Endothelial cell of umbilical vein (primary cell): ENCODE data around the gene UNC5A. TPM values are rescaled to one million over a fixed set of nuclear protein-coding genes. Genes with fewer than 3 reads are reported as not detected.

Experiments
- BruUV-seq: library from RNA; stranded (reverse); fragments of 400-500 nt; replicated peaks from 2 replicates; lab custom pipeline; 2021; lab: Mats Ljungman, UMichigan
- CTCF ChIA-PET: fragments of 300-600, 350-600 bp; sonication (Branson Sonifier 250); formaldehyde crosslinking; loops from one replicate; lab custom pipeline; 2021; ENCODE audit warnings: antibody characterized with exemption, inconsistent platforms; lab: Charles Lee
- POLR2A ChIA-PET: fragments of 300-600, 350-600 bp; sonication (Branson Sonifier 250); formaldehyde crosslinking; loops from one replicate; lab custom pipeline; 2021; ENCODE audit warnings: antibody characterized with exemption, inconsistent platforms; lab: Charles Lee
- DNase-seq: peaks from one replicate; pipeline ENCODE4 v3.0.0-alpha.2; 2011; ENCODE audit warnings: low read depth, low spot score
- FAIRE-seq: peaks from 2 replicates; lab custom pipeline; 2011; peaks lifted over from hg19 to GRCh38; lab: Jason Lieb, UNC
- H2AFZ ChIP-seq: 2 replicates; pipeline ENCODE4 v1.6.0; 2012; ENCODE audit warnings: low read depth, low read length, control low read depth, inconsistent platforms
- H3K27ac ChIP-seq: 2 replicates; pipeline ENCODE4 v1.5.1; 2011; ENCODE audit warnings: low read depth, mild to moderate bottlenecking, control low read depth, low read length, moderate library complexity; ENCODE audit not compliant: insufficient read depth
- H3K27me3 ChIP-seq, 2 experiments: 2 replicates each; pipeline versions ENCODE4 v1.6.0 to v1.6.1; 2011; ENCODE audit warnings: low read length in 2 of 2, mixed read lengths in 1 of 2; ENCODE audit not compliant: control insufficient read depth in 2 of 2, insufficient read depth in 2 of 2
- H3K36me3 ChIP-seq, 2 experiments: 2 replicates in 1 of 2; 3 replicates in 1 of 2; pipeline ENCODE4 v1.5.1; 2011; ENCODE audit warnings: low read length in 2 of 2, mild to moderate bottlenecking in 1 of 2, moderate library complexity in 1 of 2; ENCODE audit not compliant: control insufficient read depth in 2 of 2, insufficient read depth in 2 of 2; ENCODE audit errors: extremely low read depth in 1 of 2
- H3K4me1 ChIP-seq: 3 replicates; pipeline ENCODE4 v1.5.1; 2011; ENCODE audit warnings: mild to moderate bottlenecking, low read length; ENCODE audit not compliant: control insufficient read depth, insufficient read depth; ENCODE audit errors: extremely low read depth
- H3K4me2 ChIP-seq: 2 replicates; pipeline ENCODE4 v1.6.1; 2011; ENCODE audit warnings: low read length, control low read depth, mixed read lengths; ENCODE audit not compliant: insufficient read depth
- H3K4me3 ChIP-seq, 3 experiments: fragments of 200-600 bp in 1 of 3; sonication (generic), shearing (Covaris generic) in 1 of 3; replicated peaks in 1 of 3; 2 replicates each; pipeline ENCODE4 v1.5.1; 2011 to 2016; ENCODE audit warnings: control low read depth in 3 of 3, low read length in 3 of 3, mild to moderate bottlenecking in 2 of 3, inconsistent platforms in 1 of 3, low read depth in 1 of 3, moderate library complexity in 1 of 3; ENCODE audit not compliant: insufficient read depth in 1 of 3
- H3K79me2 ChIP-seq: 2 replicates; pipeline ENCODE4 v1.6.0; 2012; ENCODE audit warnings: low read length, inconsistent platforms; ENCODE audit not compliant: control insufficient read depth, insufficient read depth
- H3K9ac ChIP-seq: replicated peaks from 2 replicates; pipeline ENCODE3; 2011; ENCODE audit warnings: low read length, control low read depth; ENCODE audit not compliant: insufficient read depth; ENCODE audit errors: extremely low read depth
- H3K9me1 ChIP-seq: replicated peaks from 3 replicates; pipeline ENCODE4 v1.6.0; 2011; ENCODE audit warnings: mild to moderate bottlenecking, low read length; ENCODE audit not compliant: control insufficient read depth, insufficient read depth; ENCODE audit errors: extremely low read depth
- H3K9me3 ChIP-seq: replicated peaks from 2 replicates; pipeline ENCODE4 v1.5.1; 2012; ENCODE audit warnings: low read length, inconsistent platforms; ENCODE audit not compliant: control insufficient read depth, insufficient read depth
- H4K20me1 ChIP-seq: replicated peaks from 2 replicates; pipeline ENCODE3; 2011; ENCODE audit warnings: mild to moderate bottlenecking, low read length; ENCODE audit not compliant: control insufficient read depth, insufficient read depth; ENCODE audit errors: extremely low read depth
- CTCF ChIP-seq, 2 donors: IDR thresholded peaks; 1 replicate in 1 of 2; 2 replicates in 1 of 2; pipeline ENCODE4 v1.5.1; 2011; ENCODE audit warnings: low read length in 2 of 2, mild to moderate bottlenecking in 2 of 2, moderate library complexity in 2 of 2, control low read depth in 1 of 2, inconsistent platforms in 1 of 2, low read depth in 1 of 2; ENCODE audit not compliant: insufficient read depth in 1 of 2; ENCODE audit errors: extremely low read depth in 1 of 2
- EZH2 ChIP-seq: IDR thresholded peaks from 2 replicates; pipeline ENCODE4 v1.6.1; 2012; ENCODE audit warnings: borderline replicate concordance, low read depth, mild to moderate bottlenecking, moderate library complexity, low read length, inconsistent platforms; ENCODE audit not compliant: severe bottlenecking
- FOS ChIP-seq: IDR thresholded peaks from 2 replicates; pipeline ENCODE4 v1.6.1; 2011; ENCODE audit warnings: mild to moderate bottlenecking, low read length, moderate library complexity, borderline replicate concordance; ENCODE audit not compliant: insufficient read depth
- GATA2 ChIP-seq: IDR thresholded peaks from 2 replicates; pipeline ENCODE4 v1.7.0; 2011; ENCODE audit warnings: low read depth, mild to moderate bottlenecking, moderate library complexity, mixed read lengths, low read length; ENCODE audit not compliant: insufficient read length, insufficient read depth
- JUN ChIP-seq: IDR thresholded peaks from 2 replicates; pipeline ENCODE4 v1.6.1; 2011; ENCODE audit warnings: borderline replicate concordance, low read depth; ENCODE audit not compliant: insufficient read length, insufficient read depth
- MAX ChIP-seq: IDR thresholded peaks from 2 replicates; pipeline ENCODE4 v1.6.1; 2011; ENCODE audit not compliant: insufficient read depth, insufficient read length
- MYC ChIP-seq: IDR thresholded peaks from one replicate; pipeline ENCODE4 v1.6.1; 2011; ENCODE audit warnings: mild to moderate bottlenecking, low read depth, low read length
- POLR2A ChIP-seq: IDR thresholded peaks from 2 replicates; pipeline ENCODE4 v1.6.1; 2012; ENCODE audit warnings: low read depth, mild to moderate bottlenecking, control low read depth, low read length
- POLR2AphosphoS5 ChIP-seq: IDR thresholded peaks from 2 replicates; pipeline ENCODE4 v1.6.1; 2012; ENCODE audit warnings: low read depth, mild to moderate bottlenecking, control low read depth, low read length, moderate library complexity; ENCODE audit not compliant: insufficient read depth
- dilution Hi-C: fragments of 300-500 bp; cut with MboI; formaldehyde crosslinking; loops from one replicate; pipeline ENCODE4 v1.15.0; 2019; ENCODE audit warnings: low sequenced_read_pairs; ENCODE audit not compliant: extremely low pct_ligation_motif_present
- intact Hi-C: fragments of 100-400 bp; cut with micrococcal nuclease; formaldehyde crosslinking; loops from one replicate; pipeline ENCODE4 v1.10.0; 2022
- polyA plus RNA-seq, 4 experiments: library from polyadenylated mRNA; depleted of rRNA in 3 of 4; stranded (reverse) in 3 of 4; unstranded in 1 of 4; fragments of >200 nt; gene quantifications; 2 replicates each; pipeline versions ENCODE4 v1.2.1 to v1.2.3, GENCODE V29; 2011 to 2012; ENCODE audit warnings: missing spikeins in 1 of 4
- total RNA-seq: library from RNA; stranded (reverse); gene quantifications from 2 replicates; pipeline ENCODE4 v1.2.3, GENCODE V29; 2021

Gene UNC5A
- total and polyA plus RNA-seq, 2 donors (not counting 3 experiments of a cell fraction or from before 2014, with no cell fraction given), result 0.08 to 0.22 TPM

GRCh38 chr5:176781054-176781375 is 29.3 kb upstream of the UNC5A start:
- Histone ChIP-seq H3K27ac (no peak overlapping the region), H3K4me2 (no peak overlapping the region), H3K4me1 (peaks cover 15% of the 10 kb centered on the region), H3K9me3 (no peaks in the 10 kb centered on the region), H2AFZ (no peak overlapping the region), H3K36me3 (no peaks in the 10 kb centered on the region), H3K79me2 (no peaks in the 10 kb centered on the region), H4K20me1 (no peaks in the 10 kb centered on the region), H3K27me3 (peaks cover 0 to 1% of the 10 kb centered on the region in 2 experiments), H3K9ac (no peak overlapping the region), H3K9me1 (no peaks in the 10 kb centered on the region), H3K4me3 (no peak overlapping the region)
- ChIA-PET CTCF (interaction anchor here (1.0 to 1.1 kb wide), 2 partner anchors 20 to 120 kb away, joined by 3 to 4 read pairs; no protein-coding TSS in a partner anchor), POLR2A (interaction anchor here (0.6 kb wide), 1 partner anchor 427 kb away, joined by 3 read pairs; no protein-coding TSS in a partner anchor)
- TF ChIP-seq EZH2 (no peak), POLR2A (no peak)
- DNase-seq, result no peak
- FAIRE-seq, result no peak
- intact Hi-C loops, result no loop called here
- dilution Hi-C loops, result no loop called here
- BruUV-seq, result no TSS peak

GRCh38 chr5:176781638-176782570 is 28.5 kb upstream of the UNC5A start:
- CTCF ChIA-PET, result interaction anchor here (1.1 kb wide), 2 partner anchors 21 to 29 kb away, joined by 4 read pairs; no protein-coding TSS in a partner anchor
- H3K79me2 ChIP-seq, result no peaks in the 10 kb centered on the region
- POLR2A ChIA-PET, result no interaction called here
- H3K36me3 ChIP-seq, result no peaks in the 10 kb centered on the region
- no peak overlapping the region for H3K4me2 ChIP-seq
- no peak overlapping the region for H2AFZ ChIP-seq
- H3K9me3 ChIP-seq, result no peaks in the 10 kb centered on the region
- H3K27me3 ChIP-seq, result peaks cover 0 to 1% of the 10 kb centered on the region in 2 experiments
- no TSS peak for BruUV-seq
- H3K4me1 ChIP-seq, result peaks cover 15% of the 10 kb centered on the region
- no peak overlapping the region for H3K27ac ChIP-seq
- H3K9me1 ChIP-seq, result no peaks in the 10 kb centered on the region
- no peaks in the 10 kb centered on the region for H4K20me1 ChIP-seq
- FAIRE-seq (peak; percentile 62), DNase-seq (no peak)
- intact Hi-C loops, result no loop called here
- no peak overlapping the region for H3K9ac ChIP-seq
- TF ChIP-seq JUN, result no peak
- no peak for TF ChIP-seq POLR2AphosphoS5
- no peak for TF ChIP-seq GATA2
- no peak for TF ChIP-seq CTCF (IDR thresholded peaks at IDR 0.05; ENCODE audit: extremely low read depth in 1 of 2, insufficient read depth in 1 of 2, low read depth in 1 of 2, low read length in 2 of 2)
- no peak for TF ChIP-seq MAX
- no peak for TF ChIP-seq EZH2
- no peak for TF ChIP-seq MYC
- no peak for TF ChIP-seq POLR2A
- TF ChIP-seq FOS, result no peak
- dilution Hi-C loops, result no loop called here
- no peak overlapping the region for H3K4me3 ChIP-seq
